ENCODE results near the gene MXRA8.

The MXRA8 gene

GRCh38 chr1:1307261-1307922 is 51.0 kb downstream of the MXRA8 start:
- no peak for DNase-seq (ENCODE audit: low read depth)

- no peak for DNase-seq (ENCODE audit: low read depth)
These were observed 51.6 kb downstream of the MXRA8 start for GRCh38 chr1:1306661-1307260.

GRCh38 chr1:1306070-1306660 is 52.2 kb downstream of the MXRA8 start:
- DNase-seq (ENCODE audit: low read depth): no peak

- peak; percentile 66 for DNase-seq (ENCODE audit: low read depth)
These were observed 52.9 kb downstream of the MXRA8 start for GRCh38 chr1:1305300-1306069.

- DNase-seq (ENCODE audit: low read depth): no peak
These were observed 53.7 kb downstream of the MXRA8 start for GRCh38 chr1:1304331-1305299.

GRCh38 chr1:1303736-1304135 is 54.6 kb downstream of the MXRA8 start:
- DNase-seq (ENCODE audit: low read depth): no peak

- DNase-seq (ENCODE audit: low read depth): no peak
These were observed 55.3 kb downstream of the MXRA8 start for GRCh38 chr1:1302951-1303509.
